Fibroblast of gingiva (primary cell): ENCODE results near the gene ATXN2.
A peak's percentile ranks its signal among the peaks of the same experiment; 100 is the strongest.
"Not testable (repeated sequence)": the region's sequence is repeated elsewhere in the genome, so short reads cannot be mapped to it uniquely, and the experiment has no call there.

Experiments used
- DNase-seq: peaks from one replicate; pipeline ENCODE4 v3.0.0-alpha.2; 2011; ENCODE audit warnings: low read depth

ATXN2 gene, protein sequence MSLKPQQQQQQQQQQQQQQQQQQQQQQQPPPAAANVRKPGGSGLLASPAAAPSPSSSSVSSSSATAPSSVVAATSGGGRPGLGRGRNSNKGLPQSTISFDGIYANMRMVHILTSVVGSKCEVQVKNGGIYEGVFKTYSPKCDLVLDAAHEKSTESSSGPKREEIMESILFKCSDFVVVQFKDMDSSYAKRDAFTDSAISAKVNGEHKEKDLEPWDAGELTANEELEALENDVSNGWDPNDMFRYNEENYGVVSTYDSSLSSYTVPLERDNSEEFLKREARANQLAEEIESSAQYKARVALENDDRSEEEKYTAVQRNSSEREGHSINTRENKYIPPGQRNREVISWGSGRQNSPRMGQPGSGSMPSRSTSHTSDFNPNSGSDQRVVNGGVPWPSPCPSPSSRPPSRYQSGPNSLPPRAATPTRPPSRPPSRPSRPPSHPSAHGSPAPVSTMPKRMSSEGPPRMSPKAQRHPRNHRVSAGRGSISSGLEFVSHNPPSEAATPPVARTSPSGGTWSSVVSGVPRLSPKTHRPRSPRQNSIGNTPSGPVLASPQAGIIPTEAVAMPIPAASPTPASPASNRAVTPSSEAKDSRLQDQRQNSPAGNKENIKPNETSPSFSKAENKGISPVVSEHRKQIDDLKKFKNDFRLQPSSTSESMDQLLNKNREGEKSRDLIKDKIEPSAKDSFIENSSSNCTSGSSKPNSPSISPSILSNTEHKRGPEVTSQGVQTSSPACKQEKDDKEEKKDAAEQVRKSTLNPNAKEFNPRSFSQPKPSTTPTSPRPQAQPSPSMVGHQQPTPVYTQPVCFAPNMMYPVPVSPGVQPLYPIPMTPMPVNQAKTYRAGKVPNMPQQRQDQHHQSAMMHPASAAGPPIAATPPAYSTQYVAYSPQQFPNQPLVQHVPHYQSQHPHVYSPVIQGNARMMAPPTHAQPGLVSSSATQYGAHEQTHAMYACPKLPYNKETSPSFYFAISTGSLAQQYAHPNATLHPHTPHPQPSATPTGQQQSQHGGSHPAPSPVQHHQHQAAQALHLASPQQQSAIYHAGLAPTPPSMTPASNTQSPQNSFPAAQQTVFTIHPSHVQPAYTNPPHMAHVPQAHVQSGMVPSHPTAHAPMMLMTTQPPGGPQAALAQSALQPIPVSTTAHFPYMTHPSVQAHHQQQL

DNA sequence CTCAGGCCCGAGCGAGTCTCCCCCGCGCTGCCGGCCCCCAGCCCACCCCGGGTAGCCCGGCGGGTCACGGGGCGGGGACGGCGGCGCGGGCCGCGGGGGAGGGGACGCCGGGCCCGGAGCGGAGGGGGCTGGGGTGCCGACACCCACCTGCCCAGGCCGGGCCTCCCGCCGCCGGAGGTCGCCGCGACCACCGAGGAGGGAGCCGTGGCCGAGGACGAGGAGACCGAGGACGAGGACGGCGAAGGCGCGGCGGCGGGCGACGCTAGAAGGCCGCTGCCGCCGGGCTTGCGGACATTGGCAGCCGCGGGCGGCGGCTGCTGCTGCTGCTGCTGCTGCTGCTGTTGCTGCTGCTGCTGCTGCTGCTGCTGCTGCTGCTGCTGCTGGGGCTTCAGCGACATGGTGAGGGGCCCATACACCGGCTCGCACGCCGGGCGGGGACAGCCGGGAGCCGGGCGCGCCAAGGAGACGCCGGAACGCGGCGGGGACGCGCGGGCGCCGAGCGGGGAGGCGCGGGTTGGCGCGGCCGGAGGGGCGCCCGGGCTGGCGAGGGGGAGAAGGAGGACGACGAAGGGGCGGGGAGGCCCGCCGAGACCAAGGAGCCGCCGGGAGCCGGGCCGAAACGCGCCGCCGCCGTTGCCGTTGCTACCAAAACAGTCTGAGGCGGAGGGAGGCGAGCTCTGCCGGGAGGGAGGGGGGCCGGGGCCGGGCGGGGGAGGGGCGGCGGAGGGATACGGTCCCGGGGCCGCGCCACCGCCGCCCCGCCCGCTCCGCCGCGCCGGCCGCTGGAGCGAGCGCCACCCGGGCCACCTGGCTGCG lies at the start of gene ATXN2:
Gene ATXN2 (minus strand): TSS at position 679 of the 816 bp plus-strand sequence. CDS start 281 bp downstream, at position 398.
- DNase-seq = no peak

DNA sequence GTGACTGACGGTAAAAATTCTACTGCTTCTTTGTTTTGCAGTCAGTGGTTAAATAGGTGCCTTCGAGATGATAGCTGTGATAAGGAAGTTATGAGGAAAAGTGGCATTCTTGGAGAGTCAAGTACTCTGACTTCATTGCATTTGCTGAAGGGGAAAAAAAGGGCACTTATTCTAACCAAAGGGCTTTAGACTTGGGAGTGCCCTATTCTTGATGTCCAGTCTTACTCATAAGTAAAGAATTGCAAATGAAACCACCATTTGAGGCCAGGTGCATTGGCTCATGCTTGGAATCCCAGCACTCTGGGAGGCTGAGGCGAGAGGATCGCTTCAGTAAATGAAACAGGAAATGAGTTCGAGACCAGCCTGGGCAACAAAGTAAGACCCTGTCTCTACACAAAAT lies 46.3 kb upstream of the ATXN2 start:
- no peak for DNase-seq

DNA sequence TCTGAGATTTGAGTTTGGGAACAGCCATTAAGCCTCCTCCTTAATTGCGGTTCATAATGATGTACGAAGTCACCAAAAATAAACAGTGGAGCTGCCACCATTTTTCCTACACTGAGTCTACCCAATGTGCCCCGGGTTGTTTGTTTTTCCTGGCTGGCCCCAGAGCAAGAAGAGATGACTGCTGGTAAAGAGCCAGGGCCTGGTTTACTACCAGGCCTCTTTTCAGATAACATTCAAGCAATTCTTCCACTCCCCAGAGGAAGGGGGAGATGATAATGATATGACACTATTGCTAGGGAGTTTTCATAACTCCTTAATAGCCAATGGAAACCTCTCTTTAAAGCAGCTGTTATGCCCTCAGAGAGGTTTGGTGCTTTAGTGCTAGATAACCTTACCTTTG lies 44.3 kb upstream of the ATXN2 start:
- peak; percentile 94 for DNase-seq

DNA sequence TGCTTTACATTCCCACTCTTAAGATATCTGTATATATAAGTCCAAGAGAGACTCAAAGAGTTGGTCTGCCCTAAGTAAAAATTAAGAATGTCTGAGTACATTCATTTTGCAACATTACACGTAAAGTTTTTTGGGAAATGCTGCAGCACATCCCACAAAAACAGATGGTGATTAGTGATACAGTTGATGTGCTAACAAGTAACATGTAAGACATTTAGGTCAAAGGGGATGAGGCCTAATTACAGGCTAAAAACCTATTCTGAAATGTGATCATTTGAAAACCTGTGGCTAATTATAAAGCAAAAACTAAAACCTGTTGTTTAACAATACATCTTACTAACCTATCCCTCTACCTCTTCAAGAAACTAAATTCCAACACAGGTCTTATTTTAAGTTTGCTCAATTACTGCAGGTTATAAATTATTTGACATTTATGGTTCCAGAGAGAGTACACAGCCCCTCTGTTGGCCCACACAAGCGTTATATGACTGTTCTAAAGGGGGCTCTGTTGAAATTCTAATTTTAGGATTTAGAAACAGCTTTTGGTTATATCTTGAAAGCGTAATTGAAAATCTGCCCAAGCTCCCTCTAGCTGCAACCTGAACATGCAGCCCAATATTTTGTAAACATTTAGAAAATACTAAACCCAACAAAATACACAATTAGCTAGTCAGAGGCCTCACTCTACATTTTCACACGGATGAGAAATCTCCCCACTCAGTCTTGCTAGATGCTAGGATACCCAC lies 43.7 kb upstream of the ATXN2 start:
- DNase-seq = peak; percentile 83

DNA sequence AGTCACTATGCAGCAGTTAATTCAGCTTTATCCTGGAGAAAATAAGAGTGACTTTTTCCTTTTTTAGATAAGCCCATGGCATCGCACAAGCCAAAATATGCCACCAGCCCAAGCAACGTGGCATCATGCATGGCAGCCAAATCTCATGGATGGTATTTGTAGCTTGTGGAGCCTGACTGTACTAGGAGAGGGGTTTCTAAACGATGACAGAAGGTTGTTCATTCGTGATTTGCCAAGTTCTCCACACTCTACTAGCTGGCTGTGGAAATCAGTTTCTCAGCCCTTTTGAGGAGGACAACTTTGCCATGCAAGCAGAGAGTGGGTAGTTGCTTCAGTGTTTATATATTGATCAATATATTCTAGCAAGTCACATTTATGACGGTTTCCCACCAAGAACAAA lies 41.4 kb upstream of the ATXN2 start:
- DNase-seq = no peak

DNA sequence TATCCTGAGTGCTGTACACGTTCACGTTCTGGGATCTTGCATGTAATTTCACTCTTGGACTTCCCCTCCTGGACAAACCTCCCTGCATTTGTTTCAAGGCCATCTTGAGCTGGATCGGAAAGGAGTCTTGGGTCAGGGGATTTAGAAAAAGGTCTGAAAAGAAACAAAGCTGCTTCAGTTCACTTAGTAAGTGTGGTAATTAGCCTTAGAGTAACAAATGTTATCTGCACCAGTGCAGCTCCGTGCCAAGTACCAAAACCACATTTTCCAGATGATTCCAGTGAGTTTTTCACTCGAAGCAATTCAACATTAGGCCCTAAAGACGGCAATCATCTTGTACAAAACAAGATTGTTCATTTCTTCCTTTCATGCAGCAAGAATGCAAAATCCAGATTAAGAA lies 39.4 kb upstream of the ATXN2 start:
- DNase-seq = no peak

DNA sequence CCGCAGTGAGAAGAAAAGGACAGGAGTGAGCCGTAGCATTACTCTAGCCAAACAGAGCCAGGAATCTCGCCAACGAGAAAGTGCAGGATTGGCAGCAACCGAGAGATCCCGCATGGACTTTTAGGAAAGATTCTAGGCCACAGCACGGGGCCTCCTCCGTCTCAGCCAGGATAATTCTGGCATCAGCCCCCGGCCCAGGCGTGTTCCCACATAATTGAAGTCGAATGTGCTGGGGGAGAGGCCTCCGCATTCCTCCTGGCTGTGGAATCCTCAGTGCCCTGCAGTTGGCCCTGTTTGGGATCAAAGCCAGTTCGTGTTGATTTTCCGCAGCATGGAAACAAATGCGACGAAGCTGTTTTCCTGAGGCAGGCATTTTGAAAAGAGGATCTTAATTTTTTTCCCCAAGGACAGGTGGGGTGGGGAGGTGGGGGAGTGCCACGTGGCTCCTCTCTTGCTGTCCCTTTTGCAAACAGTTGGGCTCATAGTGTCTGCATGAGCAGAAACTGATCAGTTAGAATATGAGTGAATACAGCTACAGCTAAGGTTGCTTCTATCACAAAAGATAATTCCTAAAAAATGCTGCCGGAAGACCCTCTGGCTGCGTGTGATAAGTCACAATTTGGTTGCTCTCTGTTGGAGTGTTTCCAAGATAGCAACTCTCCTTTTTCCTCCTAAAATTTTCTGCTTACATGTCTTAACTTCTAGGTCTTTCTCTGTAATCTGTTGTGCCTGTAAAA lies 37.3 kb upstream of the ATXN2 start:
- DNase-seq = peak; percentile 96

DNA sequence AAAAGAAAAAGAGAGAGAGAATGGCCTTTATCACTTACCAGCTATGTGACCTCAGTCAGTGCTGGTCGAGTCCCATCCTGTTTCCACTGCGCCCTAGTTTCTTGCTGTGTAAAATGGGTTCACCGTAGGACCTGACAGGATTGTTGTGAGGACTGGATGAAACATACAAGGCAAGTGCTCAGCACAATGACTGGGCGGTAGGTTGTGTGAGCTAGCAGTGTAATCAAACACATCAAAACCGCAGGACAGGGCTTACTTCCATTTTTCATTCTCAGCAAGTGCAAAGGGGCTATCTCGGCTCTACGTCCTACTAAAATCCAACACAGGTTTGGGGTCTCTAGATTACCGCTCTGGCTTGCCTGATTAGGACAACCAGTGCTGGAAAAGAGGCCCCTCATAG lies 36.4 kb upstream of the ATXN2 start:
- DNase-seq = no peak

DNA sequence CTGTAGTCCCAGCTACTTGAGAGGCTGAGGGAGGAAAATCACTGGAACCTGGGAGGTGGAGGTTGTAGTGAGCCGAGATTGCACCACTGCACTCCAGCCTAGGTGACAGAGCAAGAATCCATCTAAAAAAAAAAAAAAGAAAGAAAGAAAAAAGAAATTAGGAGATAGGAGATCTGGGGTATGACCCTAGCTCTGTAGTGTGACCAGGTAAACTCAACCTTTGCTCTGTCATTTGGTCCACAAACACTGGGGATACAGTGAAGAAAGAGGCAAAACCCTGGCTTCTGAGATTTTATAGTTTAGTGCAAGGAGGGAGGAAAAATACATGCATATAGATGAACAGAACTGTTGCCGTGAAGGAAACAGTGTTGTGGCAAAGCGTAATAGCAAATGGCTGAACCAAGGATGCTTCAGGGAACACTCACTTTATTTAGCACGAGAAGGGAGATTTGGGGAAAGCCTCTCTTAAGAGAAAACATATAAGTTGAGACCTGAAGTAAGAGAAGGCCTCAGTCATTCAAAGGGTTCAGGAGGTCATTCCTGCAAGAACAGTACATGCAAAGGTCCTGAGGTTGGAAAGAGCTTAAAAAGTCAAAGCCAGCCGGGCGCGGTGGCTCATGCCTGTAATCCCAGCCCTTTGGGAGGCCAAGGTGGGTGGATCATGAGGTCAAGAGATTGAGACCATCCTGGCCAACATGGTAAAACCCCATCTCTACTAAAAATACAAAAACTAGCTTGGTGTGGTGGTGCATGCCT lies 29.6 kb upstream of the ATXN2 start:
- no peak for DNase-seq

DNA sequence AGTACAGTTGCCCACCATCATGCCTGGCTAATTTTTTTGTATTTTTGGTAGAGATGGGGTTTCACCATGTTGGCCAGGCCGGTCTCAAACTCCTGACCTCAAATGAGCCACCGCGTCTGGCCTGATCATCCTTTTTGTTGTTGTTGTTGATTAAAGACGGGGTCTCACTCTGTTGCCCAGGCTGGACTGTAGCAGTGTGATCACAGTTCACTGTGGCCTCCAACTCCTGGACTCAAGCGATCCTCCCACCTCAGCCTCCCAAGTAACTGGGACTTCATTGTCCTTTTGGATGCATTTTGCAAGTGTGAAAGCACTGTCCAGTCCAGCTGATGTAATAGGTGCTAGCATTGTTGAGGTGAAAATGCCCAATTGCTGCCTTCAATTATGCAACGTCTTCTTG lies 27.1 kb upstream of the ATXN2 start:
- no peak for DNase-seq

DNA sequence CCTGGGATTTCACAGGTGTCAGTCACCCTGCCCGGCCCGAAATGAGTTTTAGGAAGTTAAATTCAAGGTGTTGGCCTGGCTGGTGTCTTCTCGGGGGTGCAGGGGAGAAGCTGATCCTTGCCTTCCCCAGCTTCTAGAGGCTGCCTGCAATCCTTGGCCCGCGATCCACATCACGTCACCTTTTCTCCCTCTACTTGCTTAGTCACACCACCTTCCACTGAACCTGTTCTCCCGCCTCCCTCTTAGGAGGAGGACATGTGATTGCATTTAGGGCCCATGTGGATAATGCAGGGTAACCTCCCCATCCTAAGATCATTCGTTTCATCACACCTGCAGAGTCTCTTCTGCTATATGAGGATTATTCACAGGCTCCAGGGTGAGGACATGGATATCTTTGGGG lies 25.4 kb upstream of the ATXN2 start:
- no peak for DNase-seq

DNA sequence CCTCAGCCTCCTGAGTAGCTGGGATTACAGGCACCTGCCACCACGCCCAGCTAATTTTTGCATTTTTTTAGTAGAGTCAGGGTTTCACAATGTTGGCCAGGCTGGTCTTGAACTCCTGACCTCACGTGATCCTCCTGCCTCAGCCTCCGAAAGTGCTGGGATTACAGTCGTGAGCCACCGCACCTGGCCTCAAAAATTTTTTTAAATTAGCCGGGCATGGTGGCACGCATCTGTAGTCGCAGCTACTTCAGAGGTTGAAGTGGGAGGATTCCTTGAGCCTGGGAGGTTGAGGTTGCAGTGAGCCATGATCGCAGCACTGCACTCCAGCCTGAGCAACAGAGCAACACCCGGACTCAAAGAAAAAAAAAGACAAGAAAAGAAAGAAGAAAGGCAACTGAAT lies 18.7 kb upstream of the ATXN2 start:
- DNase-seq = not testable (repeated sequence)

DNA sequence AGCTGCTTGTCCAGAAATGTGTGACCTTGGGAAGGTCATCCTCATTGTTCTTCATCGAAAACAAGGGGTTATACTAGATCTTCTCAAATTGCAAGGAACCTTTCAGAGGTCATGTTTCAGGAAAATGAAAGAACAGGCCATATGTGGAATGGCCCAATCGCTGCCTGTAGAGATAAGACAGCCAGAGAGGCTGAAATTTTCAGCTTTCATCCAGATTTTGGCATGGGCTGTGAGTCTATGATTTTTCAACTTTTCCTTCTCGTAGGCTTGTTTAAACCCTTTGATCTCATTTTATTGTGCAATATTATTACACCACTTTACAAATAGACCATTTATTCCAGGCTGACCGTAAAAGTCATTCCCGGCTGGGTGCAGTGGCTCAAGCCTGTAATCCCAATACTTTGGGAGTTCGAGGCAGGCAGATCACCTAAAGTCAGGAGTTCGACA lies 17.1 kb upstream of the ATXN2 start:
- peak; percentile 41 for DNase-seq

DNA sequence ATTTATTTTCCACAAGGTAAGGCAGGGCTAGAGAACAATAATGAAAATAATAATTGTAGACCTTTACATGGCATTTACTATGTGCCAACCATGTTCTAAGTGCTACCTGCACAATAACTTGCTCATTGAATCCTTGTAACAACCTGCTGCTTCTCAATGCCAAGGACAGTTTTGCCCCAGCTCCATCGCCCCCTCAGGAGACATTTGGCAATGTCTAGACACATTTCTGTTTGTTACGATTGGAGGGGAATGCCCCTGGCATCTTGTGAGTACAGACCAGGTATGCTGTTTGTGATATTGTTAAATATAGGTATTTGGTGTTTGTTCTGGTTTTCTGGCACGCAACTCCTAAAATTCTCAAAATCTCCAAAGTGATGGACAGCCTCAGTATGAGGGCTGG lies 8.1 kb upstream of the ATXN2 start:
- no peak for DNase-seq

DNA sequence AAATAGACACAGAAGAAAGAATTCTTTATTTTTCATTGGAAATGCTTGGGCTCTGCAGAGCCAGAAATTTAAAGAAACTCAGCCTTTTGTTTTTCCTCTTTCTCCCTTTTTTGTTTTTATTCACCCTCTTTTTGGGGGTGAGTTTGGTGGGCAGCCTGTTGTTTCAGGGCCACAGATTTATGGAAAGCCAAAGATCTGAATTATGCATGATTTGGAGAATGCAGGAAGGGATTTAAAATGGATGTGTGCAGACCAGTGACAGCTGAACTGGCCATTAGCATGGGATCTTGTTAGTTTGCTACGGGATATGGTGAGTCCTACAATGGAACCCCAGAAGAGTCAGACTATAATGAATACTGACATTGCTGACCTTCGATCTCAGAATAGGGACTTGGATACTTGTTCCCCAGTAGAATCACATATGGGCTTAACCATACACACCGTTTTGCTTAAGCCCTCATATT lies 7.7 kb upstream of the ATXN2 start:
- no peak for DNase-seq

DNA sequence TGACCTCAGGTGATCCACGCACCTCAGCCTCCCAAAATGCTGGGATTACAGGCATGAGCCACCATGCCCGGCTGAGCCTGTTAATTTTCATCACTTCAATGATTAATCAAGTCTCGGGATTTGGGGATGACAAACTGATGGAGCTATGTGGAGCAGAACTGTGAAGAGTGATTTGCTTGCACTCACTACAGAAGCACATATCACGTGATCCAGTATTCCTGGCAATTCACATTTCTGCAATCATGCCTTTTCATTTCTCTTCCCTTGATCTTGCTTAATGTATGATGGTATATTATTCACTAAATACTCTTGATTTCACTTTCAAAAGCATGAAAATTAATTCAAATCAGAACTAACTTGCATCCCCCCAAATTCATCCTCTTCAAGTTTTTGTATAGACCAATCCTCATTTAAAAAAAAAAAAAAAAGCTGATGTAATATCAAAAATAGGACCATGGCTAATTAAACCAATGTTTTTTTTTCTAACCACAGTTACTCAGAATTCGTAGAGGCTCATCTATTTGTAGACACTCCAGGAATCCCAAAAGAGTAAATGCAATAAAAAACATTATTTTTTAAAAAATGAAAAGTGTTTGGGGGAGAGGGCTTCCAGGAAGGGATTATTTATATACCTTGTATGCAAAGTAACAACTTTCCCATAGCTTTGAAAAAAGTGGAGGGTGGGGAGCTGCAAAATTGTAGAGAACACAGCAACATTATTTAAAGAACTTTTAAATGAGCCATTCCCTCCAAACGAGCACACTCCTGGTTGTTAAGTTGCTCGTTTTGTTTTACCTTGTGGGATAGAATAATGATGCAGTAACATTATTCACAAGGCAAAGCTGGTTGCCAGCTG lies 7.0 kb upstream of the ATXN2 start:
- no peak for DNase-seq

DNA sequence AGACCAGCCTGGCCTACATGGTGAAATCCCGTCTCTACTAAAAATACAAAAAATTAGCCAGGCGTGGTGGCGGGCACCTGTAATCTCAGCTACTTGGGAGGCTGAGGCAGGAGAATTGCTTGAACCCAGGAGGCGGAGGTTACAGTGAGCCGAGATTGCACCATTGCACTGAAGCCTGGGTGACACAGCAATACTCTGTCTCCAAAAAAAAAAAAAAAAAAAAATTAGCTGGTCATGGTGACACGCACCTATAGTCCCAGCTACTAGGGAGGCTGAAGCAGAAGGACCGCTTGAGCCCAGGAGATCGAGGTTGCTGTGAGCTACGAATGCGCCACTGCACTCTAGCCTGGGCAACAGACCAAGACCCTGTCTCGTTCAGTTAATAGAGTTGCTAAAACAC lies 3.7 kb upstream of the ATXN2 start:
- DNase-seq = not testable (repeated sequence)

DNA sequence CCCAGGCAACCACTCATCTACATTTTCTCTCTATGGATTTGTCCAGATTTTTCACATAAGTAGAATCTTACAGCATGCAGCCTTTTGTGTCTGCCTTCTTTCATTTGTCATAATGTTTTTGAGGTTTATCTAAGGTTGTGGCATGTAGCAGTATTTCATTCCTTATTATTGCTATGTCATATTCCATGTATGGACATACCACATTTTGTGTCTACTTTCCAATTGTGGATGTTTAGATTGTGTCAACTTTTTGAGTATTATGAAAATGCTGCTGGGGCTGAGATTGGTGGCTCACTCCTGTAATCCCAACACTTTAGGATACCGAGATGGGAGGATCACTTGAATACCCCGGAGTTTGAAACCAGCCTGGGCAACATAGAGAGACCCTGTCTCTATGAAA lies 3.2 kb upstream of the ATXN2 start:
- no peak for DNase-seq
